HG03442 (cell line): Measurements from ENCODE around the gene RFXAP.

ENCODE experiments used
- ATAC-seq: cut with Tn5 transposase; IDR thresholded peaks from one replicate; pipeline ENCODE4 v1.9.1; 2021; ENCODE audit warnings: mild to moderate bottlenecking, moderate library complexity; ENCODE audit not compliant: unreplicated experiment

The RFXAP gene

DNA sequence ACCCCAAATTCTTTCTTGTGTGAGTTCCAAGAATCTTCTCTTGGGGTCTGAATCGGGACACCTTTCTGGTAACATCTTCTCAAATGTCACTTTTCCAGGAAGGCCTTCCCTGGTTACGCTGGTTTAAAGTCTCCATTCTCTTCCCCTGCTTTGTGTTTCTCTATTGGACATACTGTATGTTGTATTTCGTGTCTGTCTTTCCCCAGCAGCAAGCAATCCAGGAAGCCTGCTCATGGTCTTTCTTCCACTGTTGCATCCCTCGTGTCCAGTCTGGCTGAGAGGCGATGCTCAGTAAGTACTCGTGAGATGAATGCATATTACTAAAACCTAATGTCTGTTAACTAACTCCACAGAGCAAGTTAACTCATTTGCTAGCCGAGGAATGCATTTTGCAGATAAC, 43.7 kb downstream of the RFXAP start:
- ATAC-seq = no peak

DNA sequence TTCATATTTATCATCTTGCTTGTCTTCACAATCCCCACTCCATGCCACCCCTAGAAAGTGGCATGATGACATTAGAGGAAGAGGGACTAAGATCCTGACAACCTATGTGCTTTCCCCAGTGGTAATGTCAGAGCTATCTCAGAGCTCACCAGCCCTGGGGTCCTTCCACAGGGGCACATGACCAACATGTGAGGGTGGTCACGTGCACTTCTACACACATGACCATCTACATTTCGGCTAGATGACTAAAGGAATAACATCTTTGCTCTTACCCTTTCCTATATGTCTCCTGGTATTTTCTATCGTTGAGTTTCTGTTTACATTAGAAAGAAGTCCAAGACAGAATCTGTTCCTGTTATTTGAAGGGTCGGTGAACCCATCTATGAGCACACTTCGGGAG, 46.2 kb downstream of the RFXAP start:
- ATAC-seq = no peak

- ATAC-seq = no peak
These were observed 47.2 kb downstream of the RFXAP start for GRCh38 chr13:36866232-36866631.

DNA sequence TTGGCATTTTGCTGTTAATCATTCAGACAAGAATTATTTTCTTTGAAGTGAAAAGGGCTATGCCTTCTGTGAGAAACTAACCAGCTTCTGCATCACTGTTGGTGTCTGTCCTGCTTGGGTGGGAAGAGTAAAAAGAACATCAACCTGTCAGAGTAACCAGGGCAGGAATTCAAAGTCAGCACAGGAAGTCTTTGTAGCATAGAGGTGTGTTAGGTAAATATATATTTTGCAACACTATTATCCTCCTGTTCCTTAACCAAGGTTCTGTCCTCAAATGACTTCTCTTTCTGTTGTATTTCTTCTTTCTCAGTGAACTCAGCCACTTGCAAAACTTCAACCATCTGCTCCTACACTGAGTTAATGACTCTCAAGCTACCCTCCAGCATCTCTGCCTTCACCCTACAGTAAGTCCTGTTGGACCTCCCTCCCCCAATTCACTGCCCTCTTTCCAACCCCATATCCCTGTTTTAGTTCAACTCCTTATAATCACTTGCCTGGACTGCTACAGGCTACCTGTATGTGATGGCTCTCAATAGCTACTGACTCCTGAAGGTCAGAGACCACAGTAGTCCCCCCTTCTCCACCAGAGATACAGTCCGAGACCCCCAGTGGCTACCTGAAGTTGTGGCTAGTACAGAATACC, 51.1 kb downstream of the RFXAP start:
- no peak for ATAC-seq

DNA sequence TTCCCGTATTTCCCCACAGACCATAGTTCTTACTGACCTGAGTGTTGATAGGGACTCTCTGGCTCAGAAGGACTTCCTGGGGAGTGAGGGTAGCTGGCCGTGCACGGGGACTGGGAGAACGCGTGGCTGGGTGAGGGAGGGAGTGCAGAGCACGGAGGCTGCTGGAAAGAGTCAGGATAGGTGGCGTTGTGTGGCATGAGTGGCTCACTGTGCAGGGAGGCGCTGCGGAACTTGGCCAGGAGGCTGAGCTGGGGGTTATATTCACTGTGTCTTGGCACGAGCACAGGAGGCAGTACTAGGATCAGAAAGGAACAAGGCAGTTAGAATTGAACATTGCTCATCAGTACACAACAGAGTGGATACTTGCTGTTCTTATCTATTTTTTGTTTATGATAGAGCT, 53.6 kb downstream of the RFXAP start:
- no peak for ATAC-seq

GRCh38 chr13:36875431-36875830, 56.4 kb downstream of the RFXAP start:
- no peak for ATAC-seq

DNA sequence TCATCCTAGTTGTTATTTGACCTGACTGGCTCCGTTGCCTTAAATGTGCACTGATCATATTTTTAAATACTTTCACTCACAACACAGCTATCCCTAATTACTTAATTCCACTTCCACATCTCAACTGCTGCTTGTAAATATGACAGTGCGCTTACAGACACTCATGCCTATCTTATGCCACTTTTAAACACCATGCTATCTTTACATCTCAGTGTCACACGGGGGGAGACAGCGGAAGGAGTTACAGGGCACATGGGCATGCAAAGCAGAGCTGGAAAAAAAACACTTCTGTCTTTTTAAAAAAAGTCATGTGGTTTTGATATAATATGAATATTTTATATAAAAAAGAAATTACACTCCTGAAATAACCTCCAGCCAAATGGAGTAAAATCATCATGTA, 56.9 kb downstream of the RFXAP start:
- ATAC-seq = no peak
